ENCODE results near the gene CMC4. TPM values are rescaled to one million over a fixed set of nuclear protein-coding genes. Genes with fewer than 3 reads are reported as not detected.
A peak's percentile ranks its signal among the peaks of the same experiment; 100 is the strongest.

The CMC4 gene
- total and polyA plus RNA-seq, 9 of the 15 experiments (the other 6 are each of a cell fraction or from before 2014, with no cell fraction given) = 3.5 to 16.9 (median 8.2) TPM

GRCh38 chrX:155026727-155027508 is 44.0 kb downstream of the CMC4 start, which contains the start of gene FUNDC2 (continued):
- no peak for TF ChIP-seq NFATC3 (IDR thresholded peaks at IDR 0.05)
- no peak for TF ChIP-seq WHSC1 (IDR thresholded peaks at IDR 0.05; ENCODE audit: low read length)
- TF ChIP-seq ZNF347 (CRISPR knock-in tag; IDR thresholded peaks at IDR 0.05; ENCODE audit: low read depth) = no peak
- TF ChIP-seq KDM5B (IDR thresholded peaks at IDR 0.05; ENCODE audit: insufficient replicate concordance, low read depth, low read length) = peak; percentile 71
- TF ChIP-seq FIP1L1 (IDR thresholded peaks at IDR 0.05; ENCODE audit: low read depth, low read length, poor library complexity, severe bottlenecking) = peak; percentile 62
- TF ChIP-seq, protein P1, sequence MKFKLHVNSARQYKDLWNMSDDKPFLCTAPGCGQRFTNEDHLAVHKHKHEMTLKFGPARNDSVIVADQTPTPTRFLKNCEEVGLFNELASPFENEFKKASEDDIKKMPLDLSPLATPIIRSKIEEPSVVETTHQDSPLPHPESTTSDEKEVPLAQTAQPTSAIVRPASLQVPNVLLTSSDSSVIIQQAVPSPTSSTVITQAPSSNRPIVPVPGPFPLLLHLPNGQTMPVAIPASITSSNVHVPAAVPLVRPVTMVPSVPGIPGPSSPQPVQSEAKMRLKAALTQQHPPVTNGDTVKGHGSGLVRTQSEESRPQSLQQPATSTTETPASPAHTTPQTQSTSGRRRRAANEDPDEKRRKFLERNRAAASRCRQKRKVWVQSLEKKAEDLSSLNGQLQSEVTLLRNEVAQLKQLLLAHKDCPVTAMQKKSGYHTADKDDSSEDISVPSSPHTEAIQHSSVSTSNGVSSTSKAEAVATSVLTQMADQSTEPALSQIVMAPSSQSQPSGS (CRISPR knock-in tag; IDR thresholded peaks at IDR 0.05) = no peak
- TF ChIP-seq SMARCA5 (IDR thresholded peaks at IDR 0.05) = no peak
- no peak for TF ChIP-seq ZNF583 (CRISPR knock-in tag; IDR thresholded peaks at IDR 0.05)
- TF ChIP-seq NR4A1 (CRISPR knock-in tag; IDR thresholded peaks at IDR 0.05) = no peak
- TF ChIP-seq NR4A1 (tag; IDR thresholded peaks at IDR 0.05) = no peak
- no peak for TF ChIP-seq ZNF778 (CRISPR knock-in tag; IDR thresholded peaks at IDR 0.05)
- no peak for TF ChIP-seq NCOA6 (IDR thresholded peaks at IDR 0.05)
- TF ChIP-seq, protein P2, sequence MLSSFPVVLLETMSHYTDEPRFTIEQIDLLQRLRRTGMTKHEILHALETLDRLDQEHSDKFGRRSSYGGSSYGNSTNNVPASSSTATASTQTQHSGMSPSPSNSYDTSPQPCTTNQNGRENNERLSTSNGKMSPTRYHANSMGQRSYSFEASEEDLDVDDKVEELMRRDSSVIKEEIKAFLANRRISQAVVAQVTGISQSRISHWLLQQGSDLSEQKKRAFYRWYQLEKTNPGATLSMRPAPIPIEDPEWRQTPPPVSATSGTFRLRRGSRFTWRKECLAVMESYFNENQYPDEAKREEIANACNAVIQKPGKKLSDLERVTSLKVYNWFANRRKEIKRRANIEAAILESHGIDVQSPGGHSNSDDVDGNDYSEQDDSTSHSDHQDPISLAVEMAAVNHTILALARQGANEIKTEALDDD (IDR thresholded peaks at IDR 0.05) = no peak
- peak; percentile 71 for TF ChIP-seq E2F3 (CRISPR knock-in tag; IDR thresholded peaks at IDR 0.05)
- TF ChIP-seq, protein P3, sequence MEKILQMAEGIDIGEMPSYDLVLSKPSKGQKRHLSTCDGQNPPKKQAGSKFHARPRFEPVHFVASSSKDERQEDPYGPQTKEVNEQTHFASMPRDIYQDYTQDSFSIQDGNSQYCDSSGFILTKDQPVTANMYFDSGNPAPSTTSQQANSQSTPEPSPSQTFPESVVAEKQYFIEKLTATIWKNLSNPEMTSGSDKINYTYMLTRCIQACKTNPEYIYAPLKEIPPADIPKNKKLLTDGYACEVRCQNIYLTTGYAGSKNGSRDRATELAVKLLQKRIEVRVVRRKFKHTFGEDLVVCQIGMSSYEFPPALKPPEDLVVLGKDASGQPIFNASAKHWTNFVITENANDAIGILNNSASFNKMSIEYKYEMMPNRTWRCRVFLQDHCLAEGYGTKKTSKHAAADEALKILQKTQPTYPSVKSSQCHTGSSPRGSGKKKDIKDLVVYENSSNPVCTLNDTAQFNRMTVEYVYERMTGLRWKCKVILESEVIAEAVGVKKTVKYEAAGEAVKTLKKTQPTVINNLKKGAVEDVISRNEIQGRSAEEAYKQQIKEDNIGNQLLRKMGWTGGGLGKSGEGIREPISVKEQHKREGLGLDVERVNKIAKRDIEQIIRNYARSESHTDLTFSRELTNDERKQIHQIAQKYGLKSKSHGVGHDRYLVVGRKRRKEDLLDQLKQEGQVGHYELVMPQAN (IDR thresholded peaks at IDR 0.05; ENCODE audit: borderline replicate concordance) = peak; percentile 20; the same call in 1 of the 2 replicates
- no peak for TF ChIP-seq ELF4 (CRISPR knock-in tag; IDR thresholded peaks at IDR 0.05)
- TF ChIP-seq SIRT6 (IDR thresholded peaks at IDR 0.05; ENCODE audit: low read depth, low read length) = no peak
- no peak for TF ChIP-seq RBM39 (optimal IDR thresholded peaks at IDR 0.05; ENCODE audit: low read depth, low read length)
- TF ChIP-seq GABPA (tag; conservative IDR thresholded peaks at IDR 0.05; ENCODE audit: low read depth) = peak; percentile 91
- no peak for TF ChIP-seq KLF16 (IDR thresholded peaks at IDR 0.05)
- TF ChIP-seq TCFL5 (CRISPR knock-in tag; conservative IDR thresholded peaks at IDR 0.05) = no peak
- TF ChIP-seq ASH1L (IDR thresholded peaks at IDR 0.05; ENCODE audit: borderline replicate concordance, low read depth, partially characterized antibody) = no peak
- 0 out of 2 replicates have a peak, but pooled peaks have one; percentile 20 for TF ChIP-seq NBN (IDR thresholded peaks at IDR 0.05; ENCODE audit: low read depth)
- TF ChIP-seq TRIM28 (IDR thresholded peaks at IDR 0.05) = no peak
- TF ChIP-seq FOXJ3 (CRISPR knock-in tag; IDR thresholded peaks at IDR 0.05) = no peak
